HG02623 (cell line): Measurements from ENCODE around the gene GXYLT2.
"Not testable (repeated sequence)": the region's sequence is repeated elsewhere in the genome, so short reads cannot be mapped to it uniquely, and the experiment has no call there.

Experiments used
- ATAC-seq: cut with Tn5 transposase; IDR thresholded peaks from one replicate; pipeline ENCODE4 v1.9.1; 2021; ENCODE audit warnings: moderate library complexity; ENCODE audit not compliant: unreplicated experiment

GXYLT2 gene

DNA sequence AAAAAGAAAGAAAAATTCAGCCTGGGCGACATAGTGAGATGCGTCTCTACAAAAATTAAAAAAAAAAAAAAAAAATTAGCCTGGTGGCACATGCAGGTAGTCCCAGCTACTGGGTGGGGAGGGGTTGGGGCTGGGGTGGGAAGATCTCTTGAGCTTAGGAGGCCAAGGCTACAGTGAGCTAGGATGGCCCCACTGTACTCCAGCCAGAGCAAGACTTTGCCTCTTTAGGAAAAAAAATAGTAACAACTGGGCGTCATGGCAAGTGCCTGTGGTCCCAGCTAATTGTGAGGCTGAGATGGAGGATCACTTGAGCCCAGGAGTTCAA is 84.8 kb downstream of the GXYLT2 start:
- ATAC-seq, result no peak

DNA sequence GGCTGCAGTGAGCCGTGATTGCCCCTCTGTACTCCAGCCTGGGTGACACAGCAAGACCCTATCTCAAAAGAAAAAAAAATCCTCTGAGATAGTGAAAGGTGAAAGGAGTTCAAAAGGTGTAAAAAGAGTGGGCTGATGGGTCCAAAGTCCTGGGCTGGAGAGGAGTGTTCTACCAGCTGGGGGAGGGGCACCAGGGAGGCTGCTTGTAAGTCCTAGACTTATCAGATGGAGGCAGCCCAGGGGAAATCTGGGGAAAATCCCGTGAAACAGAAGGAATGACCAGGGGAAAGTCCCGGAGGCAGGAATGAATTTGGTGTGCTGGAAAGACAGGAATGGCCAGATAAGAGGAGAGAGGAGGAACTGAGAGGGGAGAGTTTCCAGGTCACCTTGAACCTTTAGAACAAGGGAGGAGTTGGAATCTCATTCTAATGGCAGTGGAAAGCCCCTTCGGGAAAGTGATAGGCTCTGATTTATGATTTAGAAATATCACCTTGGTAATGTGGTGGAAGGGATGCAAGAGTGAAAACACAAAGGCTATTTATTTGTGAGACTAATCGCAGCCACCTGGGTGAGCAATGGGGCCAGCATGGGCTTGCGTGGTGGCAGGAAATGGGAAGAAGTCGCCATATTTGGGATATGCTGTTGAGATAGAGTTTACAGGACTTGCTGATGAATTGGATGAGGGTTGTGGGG is 85.3 kb downstream of the GXYLT2 start:
- no peak for ATAC-seq

DNA sequence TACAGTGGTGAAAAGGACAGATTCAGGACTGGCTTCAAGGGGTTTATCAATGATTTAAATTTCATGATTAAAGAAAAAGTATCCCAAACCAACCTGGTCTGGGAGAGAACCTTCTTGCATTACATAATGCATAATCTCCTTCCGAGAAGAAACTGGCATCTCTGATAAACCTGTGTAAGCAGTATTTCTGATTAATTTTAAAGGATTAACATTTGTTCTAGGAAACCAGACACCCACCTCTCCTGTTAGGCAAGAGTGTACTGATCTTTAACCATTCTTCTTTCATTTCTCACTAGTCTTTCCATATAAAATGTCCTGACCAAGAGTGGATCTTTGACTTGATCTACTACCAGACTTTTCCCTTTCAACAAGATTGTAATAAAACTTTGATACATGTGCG is 85.9 kb downstream of the GXYLT2 start:
- ATAC-seq, result no peak

DNA sequence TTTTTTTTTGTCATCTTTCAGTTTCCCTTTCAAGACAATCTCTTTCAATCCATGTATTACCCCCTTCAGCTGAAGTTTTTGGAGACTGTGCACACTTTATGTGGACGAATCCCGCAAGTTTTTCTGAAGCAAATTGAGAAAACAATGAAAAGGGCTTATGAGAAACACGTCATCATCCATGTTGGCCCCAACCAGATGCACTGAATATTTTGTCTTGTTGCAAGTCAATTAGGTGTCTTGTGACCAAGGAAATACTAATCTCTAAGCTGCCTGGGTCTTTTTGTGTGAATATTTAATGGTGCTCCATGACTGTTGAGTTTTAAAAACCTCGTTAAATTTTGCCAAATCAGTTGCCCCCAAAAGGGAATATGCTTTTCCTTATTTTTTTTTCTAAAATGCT is 87.1 kb downstream of the GXYLT2 start:
- no peak for ATAC-seq

DNA sequence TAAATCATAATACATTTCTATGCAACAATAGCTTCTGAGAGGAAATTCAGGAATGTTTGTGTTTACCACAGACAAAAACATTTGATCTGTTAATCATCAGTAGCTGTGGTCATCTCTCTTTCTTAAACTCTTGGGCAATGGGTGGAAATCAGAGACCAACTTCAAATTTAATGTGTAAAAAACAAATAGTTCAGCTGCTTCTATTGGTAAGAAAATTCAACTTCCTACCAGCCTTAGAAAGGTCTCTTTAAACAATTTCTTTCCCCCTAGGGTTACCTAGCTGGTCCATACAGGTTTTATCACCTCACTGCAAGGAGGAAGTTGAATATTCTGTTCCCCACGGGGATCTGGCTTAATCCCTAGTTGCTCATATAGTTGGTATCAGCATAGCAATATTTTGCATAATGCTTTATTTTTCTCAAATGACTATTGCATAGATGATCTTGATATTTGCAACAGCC is 88.5 kb downstream of the GXYLT2 start:
- ATAC-seq, result no peak

DNA sequence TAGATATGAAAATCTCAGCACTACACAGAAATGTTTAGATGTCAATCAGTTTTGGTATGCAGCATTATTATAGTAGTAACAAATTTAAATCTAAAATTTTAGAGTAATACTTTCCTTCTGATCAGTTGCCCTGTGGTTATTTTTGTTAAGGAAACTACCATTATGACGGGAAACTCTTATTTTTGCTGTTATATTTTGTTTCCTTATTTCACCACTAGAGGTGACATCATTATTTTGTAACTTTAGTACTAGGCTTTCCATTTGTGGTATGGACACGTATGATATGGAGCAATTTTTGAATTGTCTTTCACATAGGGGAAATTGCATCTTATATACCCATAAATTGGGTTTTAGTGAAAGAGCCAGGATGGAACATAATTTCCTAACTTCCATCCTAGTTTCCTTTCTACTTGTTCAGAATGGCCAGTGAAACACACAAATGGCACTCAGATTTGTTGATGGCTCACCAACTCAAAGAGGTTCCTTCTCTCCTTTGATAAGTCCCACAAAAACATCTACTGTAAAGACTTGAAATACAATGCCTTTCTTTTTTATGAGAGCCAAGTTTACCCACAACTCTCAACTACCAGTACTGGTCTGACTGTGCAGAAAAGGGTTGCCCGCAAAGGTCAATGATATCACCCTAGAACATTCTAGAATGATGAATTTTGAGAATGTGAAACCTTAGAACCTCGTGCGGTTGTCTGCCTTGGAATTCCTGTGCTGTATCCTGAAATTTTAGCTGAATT is 89.4 kb downstream of the GXYLT2 start:
- ATAC-seq, result peak; percentile 53

DNA sequence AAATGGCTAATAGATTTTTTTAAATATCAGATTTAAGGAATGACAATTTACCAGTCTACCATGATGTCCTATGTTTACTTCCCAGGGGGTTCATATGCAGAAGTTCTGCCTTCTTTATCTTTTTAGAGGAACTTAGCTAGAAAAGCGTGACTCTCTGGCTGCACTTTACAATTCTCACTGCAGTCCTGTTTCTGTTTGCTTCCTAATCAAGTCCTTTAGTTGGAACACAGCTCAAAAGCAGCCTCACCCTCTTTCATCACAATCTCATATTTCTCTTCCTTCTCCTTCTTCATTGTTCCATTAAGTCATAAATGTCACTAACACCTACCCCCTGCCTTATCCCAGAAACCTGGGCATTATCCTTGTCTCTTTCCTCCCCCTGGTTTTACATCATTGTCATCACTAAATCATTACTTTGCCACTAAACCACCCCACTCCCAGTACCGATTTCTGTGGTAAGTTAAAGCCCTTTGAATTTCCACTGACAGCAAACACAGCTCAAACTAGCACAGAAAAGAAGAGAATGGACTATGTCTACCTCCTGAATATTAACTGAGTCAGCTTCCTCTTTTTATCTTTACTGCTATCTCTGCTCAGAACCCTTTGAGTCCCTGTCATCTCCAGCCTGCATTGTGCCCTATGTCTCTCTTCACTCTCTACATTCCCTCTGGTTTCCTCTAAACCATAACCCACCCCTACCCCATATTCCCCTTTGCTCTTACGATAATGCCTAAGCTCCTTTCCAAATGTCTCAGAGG is 94.9 kb downstream of the GXYLT2 start:
- no peak for ATAC-seq

DNA sequence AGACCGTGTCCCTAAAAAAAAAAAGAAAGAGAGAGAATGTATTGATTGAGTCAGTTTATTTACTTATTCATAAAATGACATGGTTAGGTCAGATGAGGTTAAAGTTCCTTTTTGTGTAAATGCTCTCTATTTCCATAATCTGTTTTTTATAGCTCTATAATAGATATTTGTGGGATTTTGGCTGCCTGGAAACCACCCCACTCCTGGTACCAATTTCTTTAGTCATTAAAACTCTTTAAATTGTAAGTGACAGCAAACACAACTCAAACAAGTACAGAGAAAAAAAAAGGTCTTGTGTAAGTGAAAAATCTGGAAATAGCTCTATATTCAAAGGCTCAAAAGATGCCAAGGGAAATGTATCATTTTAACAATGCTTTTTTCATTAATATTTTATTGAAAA is 97.7 kb downstream of the GXYLT2 start:
- ATAC-seq, result no peak

DNA sequence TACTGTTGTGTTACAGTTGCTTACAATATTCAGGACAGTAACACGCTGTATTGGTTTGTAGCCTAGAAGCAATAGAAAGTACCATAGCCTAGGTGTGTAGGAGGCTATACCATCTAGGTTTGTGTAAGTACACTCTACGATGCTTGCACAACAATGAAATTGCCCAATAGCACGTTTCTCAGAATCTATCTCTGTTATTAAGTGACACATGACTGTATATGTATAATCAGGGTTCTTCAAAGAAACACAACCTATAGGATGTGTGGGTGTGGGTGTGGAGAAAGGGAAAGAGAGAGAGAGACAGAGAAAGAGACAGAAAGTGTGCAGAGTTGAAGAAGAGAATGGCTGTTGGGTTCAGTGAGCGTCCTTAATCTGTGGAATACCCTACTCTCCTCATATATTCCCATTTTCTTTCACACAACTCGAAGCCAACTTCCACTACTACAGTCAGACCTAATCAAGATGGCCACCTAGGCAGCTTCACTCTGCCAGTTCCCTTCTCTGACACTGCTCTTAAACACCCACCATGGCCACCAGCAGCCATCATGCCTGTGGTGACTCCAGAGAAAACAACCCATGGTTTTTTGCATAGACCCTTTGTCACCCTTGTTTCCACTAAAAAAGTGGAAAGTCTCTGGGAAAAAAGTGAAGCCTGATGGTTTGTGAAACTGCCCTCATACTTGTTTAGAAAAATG is 103.0 kb downstream of the GXYLT2 start:
- no peak for ATAC-seq

DNA sequence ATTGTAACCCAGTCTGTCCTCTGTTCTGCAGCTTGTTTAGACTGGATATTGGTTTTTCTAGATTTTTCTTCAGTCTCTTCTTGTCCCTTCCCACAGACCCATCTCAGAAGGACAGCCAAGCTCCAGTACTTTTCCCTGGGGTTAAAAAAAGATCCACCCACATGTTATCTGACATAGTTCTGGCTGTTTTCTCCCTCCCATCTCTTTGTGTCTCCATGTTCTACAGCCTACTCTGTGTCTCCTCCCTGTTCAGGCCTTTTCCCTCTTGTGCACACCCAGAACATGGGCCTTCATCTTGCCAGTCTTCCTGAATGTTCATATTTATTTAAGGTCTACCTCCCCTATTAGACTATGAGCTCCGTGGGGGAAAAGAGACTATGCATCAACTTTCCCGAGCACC is 103.7 kb downstream of the GXYLT2 start:
- no peak for ATAC-seq

DNA sequence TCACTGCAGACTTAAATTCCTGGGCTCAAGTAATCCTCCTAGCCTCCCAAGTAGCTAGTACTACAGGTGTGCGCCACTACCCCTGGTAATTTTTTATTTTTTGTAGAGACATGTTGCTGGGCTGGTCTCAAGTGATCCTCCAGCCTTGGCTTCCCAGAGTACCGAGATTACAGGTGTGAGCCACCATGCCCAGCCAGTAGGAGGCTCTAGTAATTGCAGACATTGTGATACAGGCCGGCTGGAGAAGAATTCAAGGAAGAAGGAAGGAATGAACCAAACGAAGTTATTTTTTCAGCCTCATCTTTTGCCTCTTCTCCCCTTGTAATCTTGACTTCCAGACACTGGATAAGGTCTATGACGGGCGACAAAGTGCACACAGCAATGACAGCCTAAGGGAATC is 105.5 kb downstream of the GXYLT2 start:
- ATAC-seq, result no peak

DNA sequence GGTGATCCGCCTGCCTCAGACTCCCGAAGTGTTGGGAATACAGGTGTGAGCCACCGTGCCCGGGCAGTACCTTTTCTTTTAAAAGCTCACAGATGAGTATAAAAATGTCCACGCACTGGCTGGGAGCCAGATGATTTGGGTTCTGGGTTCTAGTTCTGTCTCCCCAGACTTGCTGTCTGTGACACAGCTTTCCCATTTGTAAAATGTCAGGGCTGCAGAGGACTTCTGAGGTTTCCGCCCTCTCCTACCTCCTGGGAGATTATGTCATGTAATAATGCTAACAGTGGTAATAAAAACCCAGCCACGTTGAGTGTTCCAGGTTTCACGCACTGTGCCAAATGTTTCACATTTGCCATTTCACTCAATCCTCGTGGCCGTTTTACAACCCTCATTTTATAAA is 107.5 kb downstream of the GXYLT2 start:
- ATAC-seq, result no peak

DNA sequence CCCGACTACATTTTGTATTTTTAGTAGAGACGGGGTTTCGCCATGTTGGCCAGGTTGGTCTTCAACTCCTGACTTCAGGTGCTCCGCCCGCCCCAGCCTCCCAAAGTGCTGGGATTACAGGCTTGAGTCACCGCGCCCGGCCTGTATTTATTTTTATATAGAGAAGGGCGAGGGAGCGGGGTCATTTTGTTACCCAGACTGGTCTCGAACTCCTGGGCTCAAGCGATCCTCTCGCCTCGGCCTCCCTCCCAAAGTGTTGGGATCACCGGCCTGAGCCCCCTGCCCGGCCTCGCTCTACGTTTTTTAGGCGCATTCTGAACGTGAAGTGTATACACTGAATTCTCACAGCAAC is 108.3 kb downstream of the GXYLT2 start:
- no peak for ATAC-seq

DNA sequence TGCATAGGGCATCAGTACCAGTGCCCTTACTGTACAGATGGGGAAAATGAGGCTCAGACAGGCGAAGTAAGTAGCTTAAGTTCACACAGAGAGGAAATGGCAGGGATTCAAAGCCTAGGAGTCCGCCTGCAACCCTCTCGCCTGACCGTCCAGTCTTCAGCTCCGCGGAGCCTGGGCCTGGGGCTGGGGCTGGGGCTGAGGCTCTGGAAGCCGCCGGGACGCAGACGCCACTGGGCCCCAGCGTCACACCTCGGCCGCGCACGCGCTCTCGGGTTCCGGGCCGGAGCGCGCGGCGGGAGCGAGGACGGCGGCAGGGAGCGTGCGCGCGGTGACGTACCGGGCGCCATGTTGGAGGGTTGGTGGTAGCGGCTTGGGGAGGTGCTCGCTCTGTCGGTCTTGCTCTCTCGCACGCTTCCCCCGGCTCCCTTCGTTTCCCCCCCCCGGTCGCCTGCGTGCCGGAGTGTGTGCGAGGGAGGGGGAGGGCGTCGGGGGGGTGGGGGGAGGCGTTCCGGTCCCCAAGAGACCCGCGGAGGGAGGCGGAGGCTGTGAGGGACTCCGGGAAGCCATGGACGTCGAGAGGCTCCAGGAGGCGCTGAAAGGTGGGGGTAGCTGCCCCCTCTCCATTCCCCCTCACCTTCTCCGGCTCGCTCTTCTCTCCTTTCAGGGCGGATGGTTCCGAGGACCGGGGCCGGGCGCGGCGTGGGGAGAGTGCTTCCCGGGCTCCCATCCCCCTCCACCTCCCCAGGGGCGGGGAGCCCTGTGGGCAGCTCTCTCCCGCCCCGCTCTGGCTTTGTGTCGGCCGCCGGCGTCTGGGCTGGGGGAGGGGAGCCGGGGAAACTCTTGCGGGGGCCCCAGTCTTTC is 108.9 kb downstream of the GXYLT2 start, which contains the start of gene PPP4R2:
Gene PPP4R2 (plus strand): TSS at position 339 of the 861 bp plus-strand sequence. CDS start 227 bp downstream, at position 566.
- ATAC-seq, result peak; percentile 90

DNA sequence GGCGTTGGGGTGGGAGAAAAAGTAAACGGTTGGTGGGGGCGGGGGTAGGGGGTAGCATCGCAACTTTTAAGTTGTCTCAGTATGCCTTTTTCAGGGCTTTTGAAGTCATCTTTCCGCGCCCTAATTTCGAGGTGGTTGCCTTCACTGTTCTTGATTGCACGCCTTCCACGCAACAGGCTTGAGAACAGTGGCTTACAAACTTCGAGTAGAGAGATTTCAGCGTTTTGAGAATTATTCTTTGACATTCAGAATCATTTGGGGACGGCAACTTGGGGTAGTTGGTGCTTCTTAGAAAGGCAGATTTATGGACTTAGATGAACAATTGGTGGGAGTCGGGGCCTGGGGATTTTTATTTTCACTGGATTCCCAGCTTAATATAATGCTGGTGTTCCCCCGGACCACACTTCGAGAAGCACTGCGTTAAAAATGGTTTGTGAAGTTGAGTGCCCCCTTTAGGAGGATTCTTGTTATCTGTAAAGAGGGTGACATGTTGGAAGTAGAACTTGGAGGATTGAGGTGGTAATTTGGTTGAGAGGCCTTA is 109.6 kb downstream of the GXYLT2 start:
- peak; percentile 27 for ATAC-seq

DNA sequence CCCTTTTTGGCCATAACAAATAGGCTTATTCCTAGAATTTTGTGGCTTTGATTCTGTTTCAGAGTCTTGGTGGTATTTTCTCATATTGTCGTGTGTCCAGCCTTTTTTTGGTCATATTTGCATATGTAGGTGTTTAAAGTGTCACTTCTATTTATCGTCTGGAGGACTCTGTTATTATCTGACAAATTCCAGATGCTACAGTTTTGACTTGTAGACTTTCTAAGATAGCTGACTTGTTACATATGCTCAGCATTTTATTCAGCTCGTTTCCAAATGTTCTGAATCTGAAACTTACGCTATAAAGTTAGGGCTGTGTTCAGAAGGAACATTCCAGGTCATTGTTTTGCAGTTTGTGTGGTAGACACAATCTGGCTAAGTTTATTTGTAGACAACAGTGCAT is 110.6 kb downstream of the GXYLT2 start:
- ATAC-seq, result no peak

DNA sequence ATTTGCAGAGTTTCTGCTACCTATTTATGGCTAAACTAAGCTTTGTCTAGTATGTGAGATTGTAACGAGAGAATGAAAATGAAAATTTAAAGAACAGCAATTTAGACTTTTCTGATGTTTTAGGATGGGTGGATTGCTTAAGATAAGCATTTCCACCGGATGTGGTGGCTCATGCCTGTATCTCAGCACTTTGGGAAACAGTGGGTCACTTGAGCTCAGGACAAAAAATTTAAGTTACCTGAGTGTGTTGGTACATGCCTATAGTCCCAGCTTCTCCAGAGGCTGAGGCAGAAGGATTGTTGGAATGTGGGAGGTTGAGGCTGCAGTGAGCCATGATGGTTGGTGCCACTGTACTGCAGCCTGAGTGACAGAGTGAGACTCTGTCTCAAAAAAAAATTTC is 112.1 kb downstream of the GXYLT2 start:
- ATAC-seq, result no peak

DNA sequence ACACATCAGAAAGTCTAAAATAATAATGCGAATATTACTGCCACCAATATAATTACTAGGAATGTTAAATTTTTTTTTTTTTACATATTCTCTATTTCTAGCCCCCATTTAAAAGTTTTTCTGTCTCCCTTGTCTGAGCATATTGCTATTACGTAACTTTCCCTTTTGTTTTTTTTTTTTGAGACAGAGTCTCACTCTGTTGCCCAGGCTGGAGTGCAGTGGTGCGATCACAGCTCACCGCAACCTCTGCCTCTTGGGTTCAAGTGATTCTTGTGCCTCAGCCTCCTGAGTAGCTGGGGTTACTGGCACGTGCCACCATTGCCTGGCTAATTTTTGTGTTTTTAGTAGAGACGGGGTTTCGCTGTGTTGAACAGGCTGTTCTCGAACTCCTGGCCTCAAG is 115.2 kb downstream of the GXYLT2 start:
- not testable (repeated sequence) for ATAC-seq

DNA sequence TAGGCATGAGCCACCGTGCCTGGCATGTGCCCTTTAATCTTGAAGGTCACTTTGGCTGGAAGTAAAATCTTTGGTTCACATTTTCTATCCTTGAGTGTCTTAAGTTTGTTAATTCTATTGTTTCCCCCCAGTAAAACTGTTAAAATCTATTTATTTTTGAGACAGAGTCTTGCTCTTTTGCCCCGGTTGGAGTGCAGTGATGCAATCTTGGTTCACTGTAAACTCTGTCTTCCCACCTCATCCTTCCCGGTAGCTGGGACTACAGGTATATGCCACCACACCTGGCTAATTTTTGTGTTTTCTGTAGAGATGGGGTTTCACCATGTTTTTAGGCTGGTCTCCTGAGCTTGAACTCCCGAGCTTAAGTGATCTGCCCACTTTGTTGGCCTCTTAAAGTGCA is 116.5 kb downstream of the GXYLT2 start:
- ATAC-seq, result no peak
